DND-41 (cell line): ENCODE data around the gene CRISP1.

Source experiments
- ATAC-seq: fragments of 200-7000 bp; cut with Tn5 transposase; 3 replicates; pipeline ENCODE4 v1.9.1; 2021; ENCODE audit warnings: low read depth; ENCODE audit not compliant: insufficient read depth
- DNase-seq: peaks from one replicate; pipeline ENCODE4 v3.0.0-alpha.2; 2020
- H2AFZ ChIP-seq: 2 replicates; pipeline ENCODE4 v1.6.0; 2012; ENCODE audit warnings: low read depth, low read length
- H3K27ac ChIP-seq: 2 replicates; pipeline ENCODE4 v1.5.1; 2012; ENCODE audit warnings: low read length, inconsistent platforms
- H3K27me3 ChIP-seq: fragments of 200-600 bp; sonication (generic); 2 replicates; pipeline ENCODE4 v1.6.0; 2012; ENCODE audit warnings: low read length, mild to moderate bottlenecking, inconsistent platforms; ENCODE audit not compliant: insufficient read depth, poor library complexity
- H3K36me3 ChIP-seq: 2 replicates; pipeline ENCODE4 v1.5.1; 2012; ENCODE audit warnings: low read length, inconsistent platforms; ENCODE audit not compliant: insufficient read depth
- H3K4me1 ChIP-seq: 2 replicates; pipeline ENCODE4 v1.5.1; 2012; ENCODE audit warnings: mild to moderate bottlenecking, low read length; ENCODE audit not compliant: insufficient read depth
- H3K4me2 ChIP-seq: 2 replicates; pipeline ENCODE4 v1.6.0; 2012; ENCODE audit warnings: mild to moderate bottlenecking, moderate library complexity, low read length, inconsistent platforms; ENCODE audit not compliant: insufficient read depth
- H3K4me3 ChIP-seq, 2 experiments: fragments of 200-600 bp in 1 of 2; shearing (Covaris generic) in 1 of 2; 2 replicates each; pipeline ENCODE4 v1.5.1; 2012 to 2016; ENCODE audit warnings: inconsistent platforms in 2 of 2, low read length in 2 of 2, mild to moderate bottlenecking in 2 of 2, low read depth in 1 of 2, moderate library complexity in 1 of 2
- H3K79me2 ChIP-seq: 2 replicates; pipeline ENCODE4 v1.6.0; 2012; ENCODE audit warnings: low read length, inconsistent platforms; ENCODE audit not compliant: insufficient read depth
- H3K9ac ChIP-seq: 2 replicates; pipeline ENCODE4 v1.6.0; 2012; ENCODE audit warnings: low read depth, mild to moderate bottlenecking, inconsistent platforms, low read length, moderate library complexity
- H3K9me3 ChIP-seq: 2 replicates; pipeline ENCODE4 v1.5.1; 2012; ENCODE audit warnings: low read length, moderate library complexity, mild to moderate bottlenecking, inconsistent platforms; ENCODE audit not compliant: insufficient read depth, severe bottlenecking
- H4K20me1 ChIP-seq: 2 replicates; pipeline ENCODE4 v1.6.0; 2012; ENCODE audit warnings: low read length; ENCODE audit not compliant: insufficient read depth
- CTCF ChIP-seq: IDR thresholded peaks from 2 replicates; pipeline ENCODE4 v1.5.1; 2012; ENCODE audit warnings: borderline replicate concordance, low read length, moderate library complexity, mild to moderate bottlenecking; ENCODE audit not compliant: poor library complexity, severe bottlenecking; ENCODE audit errors: extremely low read depth
- EZH2 ChIP-seq: IDR thresholded peaks from 3 replicates; pipeline ENCODE4 v1.6.1; 2012; ENCODE audit warnings: borderline replicate concordance, low read depth, mild to moderate bottlenecking, moderate library complexity, low read length, inconsistent platforms; ENCODE audit not compliant: severe bottlenecking

CRISP1 gene

GRCh38 chr6:49847673-49848072 lies 18.7 kb downstream of the CRISP1 start:
- no peak for TF ChIP-seq CTCF
- TF ChIP-seq EZH2: no peak
- ATAC-seq (no peak), DNase-seq (no peak)
- H3K79me2 ChIP-seq: no peaks in the 10 kb centered on the region
- no peaks in the 10 kb centered on the region for H3K9me3 ChIP-seq
- peaks cover 6% of the 10 kb centered on the region for H3K27me3 ChIP-seq
- H2AFZ ChIP-seq: no peak overlapping the region
- no peaks in the 10 kb centered on the region for H3K4me1 ChIP-seq
- no peak overlapping the region for H3K27ac ChIP-seq
- H3K4me3 ChIP-seq: no peak overlapping the region
- no peaks in the 10 kb centered on the region for H3K36me3 ChIP-seq
- H3K9ac ChIP-seq: no peak overlapping the region
- H4K20me1 ChIP-seq: no peaks in the 10 kb centered on the region
- H3K4me2 ChIP-seq: no peak overlapping the region

- Histone ChIP-seq H3K9ac (no peak overlapping the region), H3K9me3 (no peaks in the 10 kb centered on the region), H3K4me1 (no peaks in the 10 kb centered on the region), H3K4me3 (no peak overlapping the region), H3K36me3 (no peaks in the 10 kb centered on the region), H3K4me2 (no peak overlapping the region), H2AFZ (no peak overlapping the region), H3K79me2 (no peaks in the 10 kb centered on the region), H4K20me1 (no peaks in the 10 kb centered on the region), H3K27ac (no peak overlapping the region), H3K27me3 (peaks cover 6% of the 10 kb centered on the region)
- TF ChIP-seq EZH2: no peak
- no peak for TF ChIP-seq CTCF
- ATAC-seq: no peak
- DNase-seq: no peak
These were observed 19.3 kb downstream of the CRISP1 start for GRCh38 chr6:49847014-49847413.

- Histone ChIP-seq H4K20me1 (no peaks in the 10 kb centered on the region), H3K4me1 (no peaks in the 10 kb centered on the region), H3K9me3 (no peaks in the 10 kb centered on the region), H3K9ac (no peak overlapping the region), H3K79me2 (no peaks in the 10 kb centered on the region), H3K4me3 (no peak overlapping the region), H3K4me2 (no peak overlapping the region), H3K27ac (no peak overlapping the region), H3K27me3 (peaks cover 3% of the 10 kb centered on the region), H2AFZ (no peak overlapping the region), H3K36me3 (no peaks in the 10 kb centered on the region)
- no peak for DNase-seq
- no peak for ATAC-seq
- TF ChIP-seq EZH2: no peak
- TF ChIP-seq CTCF: no peak
These were observed 24.9 kb downstream of the CRISP1 start for GRCh38 chr6:49841424-49841823.

- no peak for ATAC-seq
- Histone ChIP-seq H3K27ac (no peak overlapping the region), H3K4me3 (no peak overlapping the region), H3K79me2 (no peaks in the 10 kb centered on the region), H4K20me1 (no peaks in the 10 kb centered on the region), H3K4me1 (no peaks in the 10 kb centered on the region), H3K36me3 (no peaks in the 10 kb centered on the region), H3K9ac (no peak overlapping the region), H3K9me3 (no peaks in the 10 kb centered on the region), H3K27me3 (peaks cover 3% of the 10 kb centered on the region), H3K4me2 (no peak overlapping the region), H2AFZ (no peak overlapping the region)
- no peak for TF ChIP-seq EZH2
- TF ChIP-seq CTCF: no peak
- no peak for DNase-seq
These were observed 26.4 kb downstream of the CRISP1 start for GRCh38 chr6:49839957-49840356.
